H1 (cell line): Measurements from ENCODE around the gene PTPN1. TPM values are rescaled to one million over a fixed set of nuclear protein-coding genes. Genes with fewer than 3 reads are reported as not detected.

ENCODE experiments used
- CTCF ChIA-PET: fragments of 300-600 bp; sonication (Branson Sonifier 250); formaldehyde crosslinking; loops from one replicate; lab custom pipeline; 2021; ENCODE audit not compliant: partially characterized antibody; lab: Charles Lee
- POLR2A ChIA-PET: fragments of 300-600 bp; sonication (Branson Sonifier 250); formaldehyde crosslinking; loops from one replicate; lab custom pipeline; 2021; ENCODE audit warnings: inconsistent platforms; ENCODE audit not compliant: partially characterized antibody; lab: Charles Lee
- DNase-seq, 2 experiments: peaks; one replicate each; pipeline versions ENCODE4 v3.0.0 to v3.0.0-alpha.2; 2010 to 2022; ENCODE audit warnings: low spot score in 2 of 2, low read depth in 1 of 2, mixed read lengths in 1 of 2
- FAIRE-seq: peaks from 2 replicates; lab custom pipeline; 2011; peaks lifted over from hg19 to GRCh38; lab: Jason Lieb, UNC
- H2AFZ ChIP-seq: 2 replicates; pipeline ENCODE4 v1.8.1; 2012; ENCODE audit warnings: low read length, inconsistent platforms
- H2AK5ac ChIP-seq: 2 replicates; pipeline ENCODE4 v1.6.1; 2013; ENCODE audit warnings: low read depth, low read length
- H2BK120ac ChIP-seq: replicated peaks from 2 replicates; pipeline ENCODE3; 2013; ENCODE audit warnings: low read depth, low read length, inconsistent platforms
- H2BK12ac ChIP-seq: 2 replicates; pipeline ENCODE4 v1.6.1; 2013; ENCODE audit warnings: low read depth, low read length
- H2BK15ac ChIP-seq: 2 replicates; pipeline ENCODE4 v1.6.1; 2013; ENCODE audit warnings: low read length
- H2BK20ac ChIP-seq: 2 replicates; pipeline ENCODE4 v1.6.1; 2013; ENCODE audit warnings: low read length
- H2BK5ac ChIP-seq: 2 replicates; pipeline ENCODE4 v1.6.1; 2013; ENCODE audit warnings: low read depth, low read length
- H3K14ac ChIP-seq: 2 replicates; pipeline ENCODE4 v1.6.1; 2013; ENCODE audit warnings: inconsistent platforms; ENCODE audit not compliant: insufficient read length
- H3K18ac ChIP-seq: 2 replicates; pipeline ENCODE4 v1.6.1; 2013; ENCODE audit warnings: low read length; ENCODE audit errors: extremely low read depth
- H3K23ac ChIP-seq: 2 replicates; pipeline ENCODE4 v1.6.1; 2013; ENCODE audit warnings: inconsistent platforms; ENCODE audit not compliant: insufficient read length
- H3K23me2 ChIP-seq: 2 replicates; pipeline ENCODE4 v1.6.1; 2013; ENCODE audit warnings: low read depth, low read length
- H3K27ac ChIP-seq: 2 replicates; pipeline ENCODE4 v1.6.1; 2011; ENCODE audit warnings: low read depth, low read length, inconsistent platforms
- H3K27me3 ChIP-seq, 4 experiments: replicated peaks in 1 of 4; 1 replicate in 1 of 4; 2 replicates in 3 of 4; pipeline versions ENCODE4 v1.6.1 to v1.8.1; 2011 to 2013; ENCODE audit warnings: low read length in 3 of 4, mild to moderate bottlenecking in 3 of 4, inconsistent platforms in 2 of 4, mixed read lengths in 2 of 4, moderate library complexity in 1 of 4; ENCODE audit not compliant: control insufficient read depth in 3 of 4, insufficient read depth in 3 of 4; ENCODE audit errors: extremely low read depth in 1 of 4
- H3K36me3 ChIP-seq, 4 experiments: 2 replicates each; pipeline versions ENCODE4 v1.6.1 to v1.8.1; 2011 to 2013; ENCODE audit warnings: mild to moderate bottlenecking in 4 of 4, low read length in 3 of 4, moderate library complexity in 2 of 4, control low read depth in 1 of 4, inconsistent platforms in 1 of 4; ENCODE audit not compliant: insufficient read depth in 4 of 4, control insufficient read depth in 2 of 4
- H3K4ac ChIP-seq: replicated peaks from 2 replicates; pipeline ENCODE3; 2013; ENCODE audit warnings: low read length, low read depth, mixed read lengths, inconsistent platforms; ENCODE audit not compliant: insufficient read length
- H3K4me1 ChIP-seq, 4 experiments: replicated peaks in 1 of 4; 1 replicate in 1 of 4; 2 replicates in 3 of 4; pipeline versions ENCODE4 v1.6.1 to v1.8.1; 2011 to 2013; ENCODE audit warnings: low read length in 3 of 4, inconsistent platforms in 2 of 4, mixed read lengths in 1 of 4; ENCODE audit not compliant: insufficient read depth in 4 of 4, control insufficient read depth in 3 of 4
- H3K4me2 ChIP-seq, 2 experiments: 2 replicates each; pipeline versions ENCODE4 v1.6.1 to v1.8.1; 2011 to 2013; ENCODE audit warnings: low read depth in 2 of 2, low read length in 2 of 2, control low read depth in 1 of 2, inconsistent platforms in 1 of 2, mild to moderate bottlenecking in 1 of 2; ENCODE audit not compliant: insufficient read depth in 1 of 2
- H3K4me3 ChIP-seq, 4 experiments: fragments of 200-600, 300-600 bp in 1 of 4; sonication (generic), shearing (Covaris generic), sonication (Bioruptor Twin) in 1 of 4; 2 replicates each; pipeline versions ENCODE4 v1.5.1 to v1.8.1; 2011 to 2016; ENCODE audit warnings: low read length in 4 of 4, low read depth in 3 of 4, control low read depth in 2 of 4, inconsistent platforms in 2 of 4, mild to moderate bottlenecking in 2 of 4, mixed read lengths in 1 of 4, moderate library complexity in 1 of 4; ENCODE audit not compliant: insufficient read depth in 2 of 4; ENCODE audit errors: extremely low read depth in 1 of 4
- H3K56ac ChIP-seq: replicated peaks from 2 replicates; pipeline ENCODE3; 2013; ENCODE audit warnings: low read depth, mild to moderate bottlenecking, mixed read lengths, low read length, inconsistent platforms; ENCODE audit not compliant: insufficient read length
- H3K79me1 ChIP-seq: 2 replicates; pipeline ENCODE4 v1.6.1; 2013; ENCODE audit warnings: low read depth, low read length, control low read depth
- H3K79me2 ChIP-seq, 2 experiments: 2 replicates each; pipeline versions ENCODE4 v1.6.1 to v1.8.1; 2012 to 2013; ENCODE audit warnings: low read length in 2 of 2, mild to moderate bottlenecking in 2 of 2, inconsistent platforms in 1 of 2; ENCODE audit not compliant: insufficient read depth in 2 of 2, control insufficient read depth in 1 of 2
- H3K9ac ChIP-seq, 4 experiments: replicated peaks in 1 of 4; 1 replicate in 1 of 4; 2 replicates in 3 of 4; pipeline versions ENCODE4 v1.6.1 to v1.8.1; 2011 to 2013; ENCODE audit warnings: low read depth in 3 of 4, low read length in 3 of 4, control low read depth in 2 of 4, mild to moderate bottlenecking in 2 of 4, moderate library complexity in 2 of 4, inconsistent platforms in 1 of 4; ENCODE audit errors: extremely low read depth in 1 of 4
- H3K9me3 ChIP-seq, 2 experiments: 2 replicates each; pipeline versions ENCODE4 v1.6.1 to v1.8.1; 2012 to 2013; ENCODE audit warnings: mild to moderate bottlenecking in 2 of 2, moderate library complexity in 2 of 2, control low read depth in 1 of 2, inconsistent platforms in 1 of 2, low read depth in 1 of 2, low read length in 1 of 2, mixed read lengths in 1 of 2; ENCODE audit not compliant: insufficient read depth in 2 of 2
- H4K20me1 ChIP-seq, 2 experiments: replicated peaks in 1 of 2; 2 replicates each; pipeline versions ENCODE3 to v1.8.1; 2011 to 2013; ENCODE audit warnings: inconsistent platforms in 2 of 2, low read length in 2 of 2, mild to moderate bottlenecking in 1 of 2; ENCODE audit not compliant: insufficient read depth in 2 of 2, control insufficient read depth in 1 of 2
- H4K5ac ChIP-seq: 2 replicates; pipeline ENCODE4 v1.6.1; 2013; ENCODE audit warnings: low read length, low read depth, mixed read lengths, inconsistent platforms; ENCODE audit not compliant: insufficient read length
- H4K8ac ChIP-seq: 2 replicates; pipeline ENCODE4 v1.8.0; 2013; ENCODE audit warnings: mild to moderate bottlenecking, moderate library complexity, low read length, inconsistent platforms; ENCODE audit not compliant: insufficient read depth; ENCODE audit errors: extremely low read depth
- H4K91ac ChIP-seq: replicated peaks from 2 replicates; pipeline ENCODE3; 2013; ENCODE audit warnings: low read length, mixed read lengths, inconsistent platforms; ENCODE audit not compliant: insufficient read length
- KDM5A ChIP-seq: fragments of 200-600 bp; IDR thresholded peaks from 2 replicates; pipeline ENCODE4 v1.7.1; 2012; ENCODE audit warnings: mild to moderate bottlenecking, low read length, inconsistent platforms, mixed read lengths
- RAD21 ChIP-seq, 2 experiments: IDR thresholded peaks in 1 of 2; conservative IDR thresholded peaks in 1 of 2; 2 replicates each; pipeline ENCODE4 v1.6.1; 2011; ENCODE audit warnings: low read depth in 2 of 2, low read length in 2 of 2, improper control_type of control experiment in 1 of 2, inconsistent platforms in 1 of 2, mild to moderate bottlenecking in 1 of 2, moderate library complexity in 1 of 2
- SP4 ChIP-seq: IDR thresholded peaks from 2 replicates; pipeline ENCODE4 v1.6.1; 2012; ENCODE audit warnings: low read length, inconsistent platforms
- TBP ChIP-seq: IDR thresholded peaks from 2 replicates; pipeline ENCODE4 v1.6.1; 2011; ENCODE audit warnings: low read depth, low read length, improper control_type of control experiment
- WGBS, 2 experiments: shearing (Covaris generic) in 1 of 2; methylation state at CpG; one replicate each; pipeline versions ENCODE4 v1.1.6 to v1.1.7; 2013 to 2015; ENCODE audit warnings: low lambda C conversion rate in 2 of 2, mixed read lengths in 2 of 2, inconsistent platforms in 1 of 2, low coverage in 1 of 2, missing lambda C conversion rate in 1 of 2; ENCODE audit not compliant: insufficient replicate concordance in 2 of 2, insufficient coverage in 1 of 2, insufficient read length in 1 of 2; ENCODE audit errors: extremely low coverage in 1 of 2, missing lambda C conversion rate in 1 of 2; 5-methylcytosine and 5-hydroxymethylcytosine counted together
- polyA plus RNA-seq, 7 experiments: library from polyadenylated mRNA; depleted of rRNA in 3 of 7; stranded (reverse) in 5 of 7; unstranded in 2 of 7; fragments of >200 nt in 5 of 7; fragments of 200-250 nt in 2 of 7; gene quantifications; 1 replicate in 5 of 7; 2 replicates in 1 of 7; 4 replicates in 1 of 7; pipeline versions ENCODE4 v1.2.1 to v1.2.3, GENCODE V29; 2011 to 2013; ENCODE audit warnings: missing spikeins in 2 of 7, mixed read lengths in 2 of 7
- total RNA-seq: library from RNA; stranded (reverse); fragmentation: NEBNext Ultra II Directional; extraction: Animal tissue kit (Norgen Biotek cat#: 25700); gene quantifications from 2 replicates; pipeline ENCODE4 v1.2.1, GENCODE V29; 2021
- TF ChIP-seq, protein P1 (sequence below): IDR thresholded peaks from 2 replicates; pipeline ENCODE4 v1.6.1; 2012; ENCODE audit warnings: inconsistent platforms
- TF ChIP-seq, protein P2 (sequence below), 3 experiments: IDR thresholded peaks; 1 replicate in 2 of 3; 2 replicates in 1 of 3; pipeline versions ENCODE4 v1.5.1 to v1.6.1; 2011; ENCODE audit warnings: low read length in 3 of 3, mild to moderate bottlenecking in 3 of 3, inconsistent platforms in 2 of 3, low read depth in 1 of 3, moderate library complexity in 1 of 3; ENCODE audit not compliant: insufficient read depth in 1 of 3; ENCODE audit errors: control extremely low read depth in 1 of 3

PTPN1 gene
- total and polyA plus RNA-seq, 2 of the 8 experiments (the other 6 are each of a cell fraction or from before 2014, with no cell fraction given) = 18.6 to 32.1 TPM

DNA sequence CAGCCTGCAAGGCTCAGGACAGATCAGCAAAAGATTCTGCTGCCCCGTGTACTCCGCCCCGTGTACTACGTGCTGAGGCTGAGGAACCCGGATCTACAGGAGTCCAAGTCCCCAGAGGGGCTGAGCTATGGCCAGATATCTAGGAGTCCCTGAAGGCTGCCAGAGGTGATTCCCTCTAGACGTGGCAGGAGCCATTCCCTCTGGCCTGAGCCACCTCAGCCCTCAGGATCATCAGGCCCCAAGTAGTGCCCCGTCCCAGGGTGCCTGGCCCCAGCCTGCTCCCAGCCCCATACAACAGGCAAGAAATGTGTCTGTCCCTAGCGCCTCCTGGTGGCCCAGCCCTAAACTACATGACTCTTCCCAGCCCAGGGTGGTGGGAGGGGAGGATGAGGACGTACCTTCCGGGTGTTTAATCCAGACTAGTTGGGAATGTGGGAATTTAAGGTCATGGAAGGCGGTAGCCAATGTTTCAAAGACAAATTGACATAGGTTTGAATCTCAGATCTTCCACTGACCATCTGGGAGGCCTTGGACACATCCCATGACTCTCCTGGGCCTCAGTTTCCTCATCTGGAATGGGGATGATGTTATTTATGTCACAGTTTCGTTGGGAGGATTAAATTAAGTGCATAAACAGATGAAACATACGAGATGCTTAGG lies 49.4 kb upstream of the PTPN1 start:
- POLR2A ChIA-PET = no interaction called here
- Histone ChIP-seq H2AK5ac (no peak overlapping the region), H3K79me2 (no peaks in the 10 kb centered on the region), H3K4me3 (no peak overlapping the region), H3K14ac (no peak overlapping the region), H3K27me3 (no peaks in the 10 kb centered on the region), H2BK120ac (no peak overlapping the region)
- WGBS, 2 experiments = 61% methylated on average over 13 of the region's 13 CpGs; no CpG with 5 or more reads in 1 of the 2 experiments
- TF ChIP-seq, protein P1, sequence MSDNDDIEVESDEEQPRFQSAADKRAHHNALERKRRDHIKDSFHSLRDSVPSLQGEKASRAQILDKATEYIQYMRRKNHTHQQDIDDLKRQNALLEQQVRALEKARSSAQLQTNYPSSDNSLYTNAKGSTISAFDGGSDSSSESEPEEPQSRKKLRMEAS = 0 out of 2 replicates have a peak, but pooled peaks have one; percentile 26
- TF ChIP-seq TBP = no peak
- peak; percentile 91 for TF ChIP-seq RAD21 (IDR thresholded peaks at IDR 0.05 in 1 of 2, conservative IDR thresholded peaks at IDR 0.05 in 1 of 2; ENCODE audit: low read depth in 2 of 2, low read length in 2 of 2)
- TF ChIP-seq, protein P2, sequence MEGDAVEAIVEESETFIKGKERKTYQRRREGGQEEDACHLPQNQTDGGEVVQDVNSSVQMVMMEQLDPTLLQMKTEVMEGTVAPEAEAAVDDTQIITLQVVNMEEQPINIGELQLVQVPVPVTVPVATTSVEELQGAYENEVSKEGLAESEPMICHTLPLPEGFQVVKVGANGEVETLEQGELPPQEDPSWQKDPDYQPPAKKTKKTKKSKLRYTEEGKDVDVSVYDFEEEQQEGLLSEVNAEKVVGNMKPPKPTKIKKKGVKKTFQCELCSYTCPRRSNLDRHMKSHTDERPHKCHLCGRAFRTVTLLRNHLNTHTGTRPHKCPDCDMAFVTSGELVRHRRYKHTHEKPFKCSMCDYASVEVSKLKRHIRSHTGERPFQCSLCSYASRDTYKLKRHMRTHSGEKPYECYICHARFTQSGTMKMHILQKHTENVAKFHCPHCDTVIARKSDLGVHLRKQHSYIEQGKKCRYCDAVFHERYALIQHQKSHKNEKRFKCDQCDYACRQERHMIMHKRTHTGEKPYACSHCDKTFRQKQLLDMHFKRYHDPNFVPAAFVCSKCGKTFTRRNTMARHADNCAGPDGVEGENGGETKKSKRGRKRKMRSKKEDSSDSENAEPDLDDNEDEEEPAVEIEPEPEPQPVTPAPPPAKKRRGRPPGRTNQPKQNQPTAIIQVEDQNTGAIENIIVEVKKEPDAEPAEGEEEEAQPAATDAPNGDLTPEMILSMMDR (IDR thresholded peaks at IDR 0.05; ENCODE audit: control extremely low read depth in 1 of 3, insufficient read depth in 1 of 3, low read depth in 1 of 3, low read length in 3 of 3) = peak; percentile 92 to 95 (median 93)
- peak; percentile 35; the same call in 1 of the 2 replicates for TF ChIP-seq SP4
- no peak for TF ChIP-seq KDM5A
- TF ChIP-seq, all 59 proteins: peak for 4
- no peak overlapping the region for H3K18ac ChIP-seq
- H3K9ac ChIP-seq = no peak overlapping the region
- H2BK5ac ChIP-seq = no peak overlapping the region
- H2AFZ ChIP-seq = peak overlapping the region; percentile 77
- no peaks in the 10 kb centered on the region for H3K79me1 ChIP-seq
- peaks cover 0 to 8% (median 2%) of the 10 kb centered on the region in 4 experiments; a peak in 5 of 7 replicates for H3K4me1 ChIP-seq
- H4K8ac ChIP-seq = no peak overlapping the region; the same call in 1 of the 2 replicates
- H3K23ac ChIP-seq = no peak overlapping the region
- no peaks in the 10 kb centered on the region for H4K20me1 ChIP-seq
- H3K56ac ChIP-seq = no peak overlapping the region
- no peak overlapping the region for H3K27ac ChIP-seq
- no peak overlapping the region for H2BK20ac ChIP-seq
- FAIRE-seq (no peak), DNase-seq (peak in 1 of 2 experiments; percentile 99)
- H3K4ac ChIP-seq = no peak overlapping the region
- H3K36me3 ChIP-seq = no peaks in the 10 kb centered on the region
- peak overlapping the region; percentile 23; the same call in 1 of the 2 replicates for H2BK12ac ChIP-seq
- no peak overlapping the region for H2BK15ac ChIP-seq
- H3K23me2 ChIP-seq = peaks cover 7% of the 10 kb centered on the region; the same call in 1 of the 2 replicates
- CTCF ChIA-PET = interaction anchor here (0.6 to 7.7 kb wide), 11 partner anchors 8 to 273 kb away, joined by 3 to 115 read pairs (median 3); partner anchors contain the start of gene CEBPB
- H3K9me3 ChIP-seq = no peaks in the 10 kb centered on the region
- H4K5ac ChIP-seq = no peak overlapping the region
- H3K4me2 ChIP-seq = no peak overlapping the region
- no peak overlapping the region for H4K91ac ChIP-seq
